GM21526 (cell line): ENCODE measurements around the gene S100A4.
"Not testable (repeated sequence)": the region's sequence is repeated elsewhere in the genome, so short reads cannot be mapped to it uniquely, and the experiment has no call there.

Source experiments
- ATAC-seq: cut with Tn5 transposase; IDR thresholded peaks from one replicate; pipeline ENCODE4 v1.9.1; 2021; ENCODE audit warnings: moderate library complexity; ENCODE audit not compliant: unreplicated experiment, low FRiP score

S100A4 gene

DNA sequence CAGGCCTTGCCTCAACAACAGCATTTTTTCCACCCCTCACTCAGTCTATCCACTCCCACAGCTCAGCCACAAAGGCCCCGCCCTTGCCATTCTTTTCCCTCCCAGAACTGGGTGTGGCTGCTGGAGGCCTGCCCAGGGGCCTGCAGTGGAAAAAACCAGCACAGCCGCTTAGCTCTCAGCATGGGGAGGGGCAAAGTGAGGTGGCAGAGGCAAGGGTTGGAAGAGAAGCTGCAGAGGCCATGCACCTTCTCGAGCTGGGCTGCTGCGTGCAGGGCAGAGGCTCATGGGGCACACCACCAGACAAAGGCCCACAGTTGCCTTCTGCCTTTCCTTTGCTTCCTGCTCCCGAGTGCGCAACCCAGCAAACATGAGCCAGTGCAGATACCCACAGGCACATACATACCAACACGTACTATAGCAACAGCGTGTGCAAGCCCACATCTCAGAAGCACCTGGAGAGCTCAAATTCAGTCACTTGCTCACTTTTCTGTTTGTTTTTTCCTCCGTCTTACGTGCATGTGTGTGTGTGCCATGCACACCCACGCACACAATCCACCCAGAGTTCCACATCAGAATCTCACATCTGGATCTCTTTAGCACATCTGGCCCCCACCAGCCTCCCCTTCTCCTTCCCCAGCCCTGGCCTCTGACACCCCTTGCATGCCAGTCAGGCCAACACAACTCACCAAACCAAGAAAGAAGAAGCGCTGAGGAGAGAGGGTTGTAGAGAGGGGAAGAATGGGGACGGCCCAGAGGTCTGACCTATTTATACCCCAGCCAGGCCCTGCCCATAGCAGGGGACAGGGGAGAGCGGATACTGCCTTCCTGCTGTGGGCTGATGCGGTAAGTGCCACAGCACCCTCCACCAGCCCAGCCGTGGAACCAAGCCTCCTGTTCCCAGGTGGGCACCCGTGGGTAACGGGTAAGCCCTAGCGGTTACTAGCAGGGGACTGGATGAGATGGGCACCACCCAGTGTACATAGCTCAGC, at the start of gene S100A4:
Gene S100A4, minus strand, starts transcription at position 740 of the 989 bp plus-strand sequence. CDS start 1,012 bp downstream, outside the sequence.
- ATAC-seq: no peak

DNA sequence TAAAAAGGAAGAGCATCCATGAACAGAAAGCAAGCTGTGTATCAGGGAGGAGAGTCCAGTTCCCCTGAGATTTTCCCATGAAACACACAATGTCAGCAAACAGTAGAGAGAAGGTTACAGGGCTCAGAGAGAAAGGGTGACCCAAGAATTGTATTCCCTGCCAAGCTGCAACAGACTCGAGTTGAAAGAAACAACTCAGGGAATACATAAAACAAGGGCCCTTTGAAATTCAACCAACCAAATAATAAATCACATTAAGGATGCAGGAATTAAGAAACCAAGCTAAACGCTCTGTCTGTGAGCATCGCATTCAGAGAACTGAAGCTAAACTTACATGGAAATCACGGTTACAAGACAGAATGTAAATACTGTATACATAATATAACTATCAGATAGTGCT, 47.1 kb upstream of the S100A4 start:
- no peak for ATAC-seq

DNA sequence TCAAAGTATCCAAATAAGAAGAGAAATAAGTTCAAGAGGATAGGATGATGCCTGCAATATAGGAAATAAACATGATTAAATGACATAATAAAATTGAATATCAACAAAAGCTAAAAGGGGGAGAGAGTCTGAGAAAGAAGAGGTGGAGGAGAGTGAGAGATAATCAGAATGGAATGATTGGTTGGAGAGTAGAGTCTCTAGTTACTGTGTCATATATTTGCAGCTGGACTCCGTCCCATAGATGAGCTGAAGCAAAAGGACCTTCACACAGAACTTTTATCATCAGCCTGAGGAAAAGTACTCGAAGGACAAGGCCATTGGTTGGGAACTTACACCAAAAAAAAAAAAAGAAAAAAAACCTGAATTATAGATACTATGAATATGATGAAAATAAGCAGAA, 42.9 kb upstream of the S100A4 start:
- no peak for ATAC-seq

DNA sequence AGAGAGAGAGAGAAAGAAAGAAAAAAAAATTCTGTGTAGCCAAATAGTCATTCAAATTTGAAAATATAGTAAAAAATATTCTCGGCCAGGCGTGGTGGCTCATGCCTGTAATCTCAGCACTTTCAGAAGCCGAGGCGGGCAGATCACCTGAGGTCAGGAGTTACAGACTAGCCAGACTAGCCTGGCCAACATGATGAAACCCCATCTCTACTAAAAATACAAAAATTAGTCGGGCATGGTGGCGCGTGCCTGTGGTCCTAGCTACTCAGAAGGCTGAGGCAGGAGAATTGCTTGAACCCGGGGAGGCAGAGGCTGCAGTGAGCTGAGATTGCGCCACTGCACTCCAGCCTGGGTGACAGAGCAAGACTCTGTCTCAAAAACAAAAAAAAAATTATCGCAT, 42.4 kb upstream of the S100A4 start:
- not testable (repeated sequence) for ATAC-seq

GRCh38 chr1:153587314-153587713, 41.7 kb upstream of the S100A4 start:
- no peak for ATAC-seq

GRCh38 chr1:153586347-153586746, 40.7 kb upstream of the S100A4 start:
- ATAC-seq: no peak

DNA sequence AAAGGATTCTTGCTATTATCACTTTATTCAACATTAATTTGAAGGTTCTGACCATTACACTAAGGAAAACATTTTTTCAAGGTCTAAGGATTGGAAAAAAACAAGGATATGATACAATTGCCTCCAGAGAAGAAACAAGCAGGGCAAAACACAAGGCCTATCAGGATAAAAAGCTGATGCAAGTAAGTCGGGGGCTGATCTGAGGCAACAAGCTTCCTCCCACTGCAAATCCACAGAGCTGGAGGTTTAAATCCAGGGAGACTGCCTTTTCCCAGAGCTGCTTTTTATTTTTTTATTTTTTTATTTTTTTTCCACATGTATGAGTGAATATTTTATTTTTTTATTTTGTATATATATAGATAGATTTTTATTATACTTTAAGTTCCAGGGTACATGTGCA, 39.4 kb upstream of the S100A4 start:
- ATAC-seq: no peak

GRCh38 chr1:153583976-153584375, 38.4 kb upstream of the S100A4 start:
- ATAC-seq: no peak

- ATAC-seq: not testable (repeated sequence)
Measured at GRCh38 chr1:153583514-153583913, 37.9 kb upstream of the S100A4 start.

DNA sequence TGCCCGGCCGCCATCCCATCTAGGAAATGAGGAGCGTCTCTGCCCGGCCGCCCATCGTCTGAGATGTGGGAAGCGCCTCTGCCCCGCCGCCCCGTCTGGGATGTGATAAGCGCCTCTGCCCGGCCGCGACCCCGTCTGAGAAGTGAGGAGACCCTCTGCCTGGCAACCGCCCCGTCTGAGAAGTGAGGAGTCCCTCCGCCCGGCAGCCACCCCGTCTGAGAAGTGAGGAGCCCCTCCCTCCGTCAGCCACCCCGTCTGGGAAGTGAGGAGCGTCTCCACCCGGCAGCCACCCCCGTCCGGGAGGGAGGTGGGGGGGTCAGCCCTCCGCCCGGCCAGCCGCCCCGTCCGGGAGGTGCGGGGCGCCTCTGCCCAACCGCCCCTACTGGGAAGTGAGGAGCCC, 37.2 kb upstream of the S100A4 start:
- not testable (repeated sequence) for ATAC-seq

DNA sequence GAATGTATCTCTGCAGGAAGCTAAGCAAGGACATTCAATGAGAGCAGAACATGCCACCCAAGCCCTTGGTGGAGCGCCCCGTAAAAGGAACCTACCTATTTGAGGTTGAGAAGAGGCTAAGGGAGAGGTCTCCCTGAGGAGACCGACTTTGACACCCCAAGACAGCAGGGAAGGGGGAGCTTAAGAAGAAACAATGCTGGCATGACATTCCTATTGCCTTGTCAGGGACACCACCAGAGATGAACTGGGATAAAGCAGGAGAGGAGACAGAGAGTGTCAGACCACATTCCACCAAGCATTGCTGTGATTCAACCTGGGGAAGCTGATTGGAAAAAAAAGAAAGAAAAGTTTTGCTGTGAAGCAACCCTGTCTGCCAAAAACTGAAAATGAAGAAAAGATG, 33.3 kb upstream of the S100A4 start:
- no peak for ATAC-seq

DNA sequence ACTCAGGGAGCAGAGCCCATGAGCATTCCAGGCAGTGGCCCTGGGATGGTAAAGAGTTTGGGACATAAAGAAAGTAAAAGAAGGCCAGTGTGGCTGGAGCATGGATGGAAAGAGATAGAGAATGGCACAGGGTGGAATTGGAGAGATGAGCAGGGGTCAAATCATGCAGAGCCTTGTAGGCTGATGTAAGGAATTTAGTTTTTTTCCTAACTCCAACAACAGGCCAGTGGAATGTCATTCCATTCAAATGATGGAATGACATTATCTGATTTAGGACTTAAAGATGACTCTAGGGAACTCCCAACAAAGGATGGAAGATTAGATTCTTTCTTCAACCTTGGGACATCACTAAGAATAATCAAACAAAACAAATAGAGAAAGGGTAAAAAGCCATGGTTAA, 32.9 kb upstream of the S100A4 start:
- no peak for ATAC-seq

DNA sequence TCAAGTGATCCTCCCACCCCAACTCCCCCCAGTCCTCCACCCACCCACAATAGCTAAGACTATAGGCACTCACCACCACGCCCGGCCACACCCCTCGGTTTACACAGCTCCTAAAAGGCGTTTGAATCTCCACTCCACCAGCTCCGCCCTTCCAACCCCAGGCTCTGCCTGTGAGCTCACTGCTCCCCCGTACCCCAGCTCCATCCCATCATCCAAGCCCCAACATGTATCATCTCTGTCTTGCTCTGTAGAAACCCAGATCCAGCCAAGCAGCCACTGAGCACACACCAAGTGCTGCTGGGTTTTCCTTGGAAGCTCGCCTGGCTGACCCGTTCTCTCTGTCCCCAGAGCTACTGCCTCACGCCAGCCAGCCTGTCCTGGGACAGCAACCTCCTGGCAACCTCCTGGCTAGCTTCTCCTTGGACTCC, 32.0 kb upstream of the S100A4 start:
- no peak for ATAC-seq

DNA sequence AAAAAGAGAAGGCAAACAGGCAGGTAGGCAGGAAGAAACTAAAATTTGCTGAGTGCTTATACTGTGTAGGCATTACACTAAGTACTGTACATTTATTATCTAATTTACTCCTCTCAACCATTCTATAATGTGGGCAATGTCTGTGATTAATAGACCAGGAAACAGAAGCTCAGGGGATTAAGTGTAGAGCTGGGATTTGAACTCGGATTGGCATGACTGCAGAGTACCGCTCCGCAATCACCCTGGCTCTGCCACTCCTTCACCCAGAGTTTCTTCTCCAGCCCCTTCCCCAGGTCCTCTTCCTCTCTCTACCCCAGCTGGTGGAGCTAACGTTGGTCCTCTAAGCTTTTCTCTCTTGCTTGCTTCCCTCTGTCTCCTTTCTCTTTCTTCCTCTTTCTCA, 31.5 kb upstream of the S100A4 start:
- no peak for ATAC-seq

- ATAC-seq: not testable (repeated sequence)
Measured at GRCh38 chr1:153575497-153575896, 29.9 kb upstream of the S100A4 start.

DNA sequence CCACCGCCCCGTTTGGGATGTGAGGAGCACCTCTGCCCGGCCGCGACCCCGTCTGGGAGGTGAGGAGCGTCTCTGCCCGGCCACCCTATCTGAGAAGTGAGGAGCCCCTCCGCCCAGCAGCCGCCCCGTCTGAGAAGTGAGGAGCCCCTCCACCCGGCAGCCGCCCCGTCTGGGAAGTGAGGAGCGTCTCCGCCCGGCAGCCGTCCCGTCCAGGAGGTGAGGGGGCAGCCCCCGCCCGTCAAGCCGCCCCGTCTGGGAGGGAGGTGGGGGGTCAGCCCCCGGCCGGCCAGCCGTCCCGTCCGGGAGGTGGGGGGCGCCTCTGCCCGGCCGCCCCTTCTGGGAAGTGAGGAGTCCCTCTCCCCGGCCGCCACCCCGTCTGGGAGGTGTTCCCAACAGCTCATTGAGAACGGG, 29.5 kb upstream of the S100A4 start:
- ATAC-seq: not testable (repeated sequence)

DNA sequence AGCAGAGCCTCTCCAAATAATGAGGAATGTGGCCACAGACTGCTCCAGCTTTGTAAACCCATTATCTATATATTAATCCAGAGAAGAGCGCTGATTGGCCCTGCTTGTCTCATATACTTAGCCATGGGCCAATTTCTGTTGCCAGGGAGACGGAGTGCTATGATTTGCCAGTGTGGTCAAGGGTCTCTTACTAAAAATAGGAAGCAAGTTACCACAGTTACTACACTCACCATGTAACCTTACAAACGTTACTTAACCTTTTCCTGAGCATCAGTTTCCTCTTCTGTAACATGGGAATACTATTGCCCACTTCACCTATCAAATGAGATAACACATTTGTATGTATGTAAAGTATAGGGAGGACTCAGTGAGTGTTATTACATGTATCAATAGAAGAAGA, 27.7 kb upstream of the S100A4 start:
- no peak for ATAC-seq

DNA sequence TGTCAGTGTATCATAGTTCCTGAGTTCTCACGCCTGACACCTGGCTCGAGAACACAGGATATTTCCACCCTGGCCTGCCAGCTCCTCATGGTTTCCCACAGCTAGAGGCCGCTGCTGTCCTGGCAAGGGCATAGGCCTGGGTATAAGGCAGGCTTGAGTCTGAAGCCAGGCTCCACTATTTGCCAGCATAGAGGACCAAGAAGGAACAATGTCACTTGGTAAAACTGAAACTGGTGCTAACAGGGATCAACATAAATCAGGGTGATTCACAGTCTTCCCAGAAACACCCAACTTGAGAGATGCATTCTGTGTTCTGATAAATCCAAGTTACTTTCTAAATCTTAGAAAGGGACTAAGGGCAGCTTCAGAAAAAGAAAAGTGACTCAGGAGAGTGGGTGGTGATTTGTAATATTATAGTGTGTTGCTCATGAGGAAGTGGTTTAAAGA, 27.0 kb upstream of the S100A4 start:
- no peak for ATAC-seq

- ATAC-seq: no peak
Measured at GRCh38 chr1:153571706-153572105, 26.1 kb upstream of the S100A4 start.

- ATAC-seq: no peak
Measured at GRCh38 chr1:153570874-153571273, 25.3 kb upstream of the S100A4 start.

DNA sequence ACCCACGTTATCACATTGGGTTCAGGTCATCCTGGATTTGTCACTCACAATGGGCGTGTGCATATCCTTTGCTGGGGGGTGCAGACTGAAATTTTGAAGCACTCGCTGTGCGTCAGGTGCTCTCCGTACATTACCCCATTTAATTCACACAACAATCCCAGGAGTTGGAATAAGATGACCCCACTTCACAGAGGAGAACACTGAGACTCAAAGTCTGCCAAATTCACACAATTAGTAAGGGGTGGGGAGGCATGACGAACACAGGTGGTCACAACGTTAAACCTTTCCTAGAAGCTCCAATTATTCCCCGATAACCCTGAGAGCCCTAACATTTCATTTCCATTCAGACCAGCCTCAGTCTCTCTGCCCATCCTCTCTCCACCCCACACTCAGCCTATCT, 23.9 kb upstream of the S100A4 start:
- no peak for ATAC-seq
